ENCODE measurements around the gene COL1A2.

The COL1A2 gene

GRCh38 chr7:94433224-94433623 is 38.5 kb downstream of the COL1A2 start:
- no peak for TF ChIP-seq CTCF (IDR thresholded peaks at IDR 0.05)
- Histone ChIP-seq H3K9me3 (no peaks in the 10 kb centered on the region), H3K36me3 (no peaks in the 10 kb centered on the region), H3K4me3 (ENCODE audit: low read depth in 1 of 2, low read length in 1 of 2) (no peak overlapping the region), H3K27ac (no peak overlapping the region), H3K27me3 (peaks cover 6% of the 10 kb centered on the region), H3K4me1 (ENCODE audit: control insufficient read depth in 1 of 2, insufficient read depth in 1 of 2, low read depth in 1 of 2, low read length in 1 of 2) (no peaks in the 10 kb centered on the region)

- no peak overlapping the region for H3K27ac ChIP-seq
- H3K27me3 ChIP-seq, result peaks cover 6% of the 10 kb centered on the region
- H3K36me3 ChIP-seq, result no peaks in the 10 kb centered on the region
- no peaks in the 10 kb centered on the region for H3K4me1 ChIP-seq (ENCODE audit: control insufficient read depth in 1 of 2, insufficient read depth in 1 of 2, low read depth in 1 of 2, low read length in 1 of 2)
- no peak overlapping the region for H3K4me3 ChIP-seq (ENCODE audit: low read depth in 1 of 2, low read length in 1 of 2)
- no peak for TF ChIP-seq CTCF (IDR thresholded peaks at IDR 0.05)
- H3K9me3 ChIP-seq, result no peaks in the 10 kb centered on the region
Observed at GRCh38 chr7:94434042-94434441, 39.3 kb downstream of the COL1A2 start.

GRCh38 chr7:94436018-94436604 is 41.4 kb downstream of the COL1A2 start:
- TF ChIP-seq CTCF (IDR thresholded peaks at IDR 0.05), result no peak
- Histone ChIP-seq H3K27ac (no peak overlapping the region), H3K9me3 (no peaks in the 10 kb centered on the region), H3K27me3 (peaks cover 6% of the 10 kb centered on the region), H3K4me1 (ENCODE audit: control insufficient read depth in 1 of 2, insufficient read depth in 1 of 2, low read depth in 1 of 2, low read length in 1 of 2) (no peaks in the 10 kb centered on the region), H3K36me3 (no peaks in the 10 kb centered on the region), H3K4me3 (ENCODE audit: low read depth in 1 of 2, low read length in 1 of 2) (no peak overlapping the region)

- H3K27ac ChIP-seq, result no peak overlapping the region
- no peaks in the 10 kb centered on the region for H3K4me1 ChIP-seq (ENCODE audit: control insufficient read depth in 1 of 2, insufficient read depth in 1 of 2, low read depth in 1 of 2, low read length in 1 of 2)
- H3K9me3 ChIP-seq, result no peaks in the 10 kb centered on the region
- no peak for TF ChIP-seq CTCF (IDR thresholded peaks at IDR 0.05)
- H3K4me3 ChIP-seq (ENCODE audit: low read depth in 1 of 2, low read length in 1 of 2), result no peak overlapping the region
- H3K27me3 ChIP-seq, result peaks cover 6% of the 10 kb centered on the region
- no peaks in the 10 kb centered on the region for H3K36me3 ChIP-seq
Observed at GRCh38 chr7:94436700-94437099, 42.0 kb downstream of the COL1A2 start.

GRCh38 chr7:94439893-94440381 is 45.2 kb downstream of the COL1A2 start:
- Histone ChIP-seq H3K27ac (no peak overlapping the region), H3K36me3 (no peaks in the 10 kb centered on the region), H3K27me3 (peaks cover 8% of the 10 kb centered on the region), H3K4me3 (ENCODE audit: low read depth in 1 of 2, low read length in 1 of 2) (no peak overlapping the region), H3K4me1 (ENCODE audit: control insufficient read depth in 1 of 2, insufficient read depth in 1 of 2, low read depth in 1 of 2, low read length in 1 of 2) (no peaks in the 10 kb centered on the region), H3K9me3 (no peaks in the 10 kb centered on the region)
- TF ChIP-seq CTCF (IDR thresholded peaks at IDR 0.05), result no peak

Data from neutrophil (primary cell).